Type B pancreatic cell (in vitro differentiated cells): ENCODE data around the gene RNF217. TPM values are rescaled to one million over a fixed set of nuclear protein-coding genes. Genes with fewer than 3 reads are reported as not detected.
"Not testable (repeated sequence)": the region's sequence is repeated elsewhere in the genome, so short reads cannot be mapped to it uniquely, and the experiment has no call there.

Experiments
- DNase-seq: peaks from one replicate; pipeline ENCODE4 v3.0.0; 2021; ENCODE audit warnings: mixed read lengths; ENCODE audit not compliant: unreplicated experiment; ENCODE audit errors: extremely low spot score
- H3K27ac Mint-ChIP-seq: 2 replicates; pipeline ENCODE4 v1.8.0; 2021; ENCODE audit warnings: mild to moderate bottlenecking, mixed read lengths
- H3K27me3 Mint-ChIP-seq: 2 replicates; pipeline ENCODE4 v1.8.0; 2021; ENCODE audit warnings: mixed read lengths
- H3K36me3 Mint-ChIP-seq: 2 replicates; pipeline ENCODE4 v1.8.0; 2021; ENCODE audit warnings: mixed read lengths
- H3K4me1 Mint-ChIP-seq: one replicate; pipeline ENCODE4 v1.8.0; 2021; ENCODE audit warnings: mixed read lengths; ENCODE audit not compliant: unreplicated experiment
- H3K4me3 Mint-ChIP-seq: 2 replicates; pipeline ENCODE4 v1.8.0; 2021; ENCODE audit warnings: mild to moderate bottlenecking, mixed read lengths
- H3K9me3 Mint-ChIP-seq: 2 replicates; pipeline ENCODE4 v1.8.0; 2021; ENCODE audit warnings: mixed read lengths
- CTCF ChIP-seq: fragments of 200-600 bp; sonication (generic); conservative IDR thresholded peaks from 2 replicates; pipeline ENCODE4 v1.5.0; 2021; ENCODE audit warnings: antibody characterized with exemption, mild to moderate bottlenecking
- total RNA-seq: library from RNA; stranded (reverse); gene quantifications from 2 replicates; pipeline ENCODE4 v1.2.1, GENCODE V29; 2021; ENCODE audit warnings: low replicate concordance

RNF217 gene
- total RNA-seq, 1 donor from 2014 or later, result 22.1 TPM

DNA sequence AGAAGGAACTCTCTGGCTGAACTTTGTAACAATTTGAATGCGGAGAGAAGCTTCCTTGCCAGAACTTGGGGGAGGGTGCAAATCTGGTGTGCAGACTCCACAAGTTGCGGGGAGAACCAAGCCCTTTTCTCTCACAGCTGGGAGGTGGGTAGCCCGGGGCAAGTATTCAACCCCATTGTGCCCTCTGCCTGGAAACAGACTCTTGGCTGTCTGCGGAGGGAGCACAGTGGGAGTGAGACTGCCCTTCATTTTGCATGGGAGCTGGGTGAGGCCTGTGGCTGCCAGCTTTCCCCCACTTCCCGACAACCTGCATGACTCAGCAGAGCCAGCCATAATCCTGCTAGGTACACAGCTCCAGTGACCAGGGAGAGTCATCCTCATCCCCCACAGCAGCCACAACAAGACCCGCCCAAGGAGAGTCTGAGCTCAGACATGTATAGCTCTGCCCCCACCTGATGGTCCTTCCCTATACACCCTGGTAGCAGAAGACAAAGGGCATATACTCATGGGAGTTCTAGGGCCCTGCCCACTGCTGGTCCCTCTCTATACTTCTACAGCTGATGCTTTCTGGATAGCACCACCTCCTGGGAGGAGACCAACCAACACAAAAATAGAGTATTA, 161.9 kb downstream of the RNF217 start:
- Mint-ChIP-seq H3K27ac (no peak overlapping the region), H3K4me1 (peaks cover 8% of the 10 kb centered on the region), H3K9me3 (peaks cover 13% of the 10 kb centered on the region), H3K27me3 (no peaks in the 10 kb centered on the region), H3K4me3 (no peak overlapping the region), H3K36me3 (no peaks in the 10 kb centered on the region)
- TF ChIP-seq CTCF, result no peak
- DNase-seq, result no peak

GRCh38 chr6:125125856-125126255, 163.6 kb downstream of the RNF217 start:
- H3K4me1 Mint-ChIP-seq, H3K4me3 Mint-ChIP-seq, DNase-seq, H3K27me3 Mint-ChIP-seq, H3K36me3 Mint-ChIP-seq, H3K27ac Mint-ChIP-seq: not testable (repeated sequence)
- H3K9me3 Mint-ChIP-seq, result peaks cover 13% of the 10 kb centered on the region

GRCh38 chr6:125129354-125129753, 167.1 kb downstream of the RNF217 start:
- Mint-ChIP-seq H3K9me3 (peaks cover 13% of the 10 kb centered on the region), H3K36me3 (no peaks in the 10 kb centered on the region), H3K27ac (no peak overlapping the region), H3K27me3 (no peaks in the 10 kb centered on the region), H3K4me3 (no peak overlapping the region), H3K4me1 (no peaks in the 10 kb centered on the region)
- no peak for DNase-seq
- TF ChIP-seq CTCF, result no peak

GRCh38 chr6:125132058-125132457, 169.8 kb downstream of the RNF217 start:
- Mint-ChIP-seq H3K27ac (no peak overlapping the region), H3K27me3 (no peaks in the 10 kb centered on the region), H3K4me3 (no peak overlapping the region), H3K36me3 (no peaks in the 10 kb centered on the region), H3K4me1 (no peaks in the 10 kb centered on the region), H3K9me3 (peaks cover 6% of the 10 kb centered on the region)
- no peak for TF ChIP-seq CTCF
- no peak for DNase-seq

DNA sequence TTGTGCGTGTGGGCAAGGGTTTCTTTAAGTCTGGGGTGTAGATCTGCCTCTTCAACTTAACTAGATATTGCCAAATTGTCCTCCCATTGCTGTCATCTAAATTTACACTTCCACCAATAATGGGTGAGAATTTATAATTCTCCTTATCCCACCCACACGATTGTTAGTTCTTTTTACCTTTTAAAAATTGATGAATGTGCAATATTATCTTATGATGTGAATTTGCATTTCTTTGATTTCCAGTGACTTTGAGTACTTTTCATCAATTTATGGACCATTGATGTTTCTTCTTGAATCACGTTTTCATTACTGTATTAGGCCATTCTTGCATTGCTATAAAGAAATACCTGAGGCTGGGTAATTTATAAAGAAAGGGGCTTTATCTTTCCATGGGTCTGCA, 174.1 kb downstream of the RNF217 start:
- H3K4me1 Mint-ChIP-seq, result no peaks in the 10 kb centered on the region

DNA sequence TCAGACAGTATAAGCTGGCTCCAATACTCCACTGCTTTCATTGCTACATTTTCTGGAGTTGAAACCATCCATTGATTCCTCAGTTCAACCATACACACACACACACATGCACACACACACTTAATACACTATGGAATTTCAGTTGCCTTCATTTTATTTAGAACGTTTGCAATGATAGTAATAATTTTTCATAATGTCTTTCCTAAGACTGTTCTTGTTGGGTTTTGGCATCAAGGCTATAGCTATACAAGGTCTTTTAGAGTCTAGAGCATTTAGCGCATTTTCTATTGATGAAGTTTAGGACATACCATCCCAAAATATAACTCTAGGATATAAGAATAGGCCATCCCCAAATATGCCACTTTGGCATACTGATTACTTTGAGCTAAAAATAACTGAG, 175.8 kb downstream of the RNF217 start:
- Mint-ChIP-seq H3K9me3 (no peaks in the 10 kb centered on the region), H3K4me1 (no peaks in the 10 kb centered on the region), H3K36me3 (no peaks in the 10 kb centered on the region), H3K4me3 (no peak overlapping the region), H3K27me3 (peaks cover 3% of the 10 kb centered on the region), H3K27ac (no peak overlapping the region)
- no peak for DNase-seq
- no peak for TF ChIP-seq CTCF

More for the DNA sequence above, 174.1 kb downstream of the RNF217 start:
- no peak for TF ChIP-seq CTCF
- Mint-ChIP-seq H3K27me3 (no peaks in the 10 kb centered on the region), H3K27ac (no peak overlapping the region), H3K36me3 (no peaks in the 10 kb centered on the region), H3K4me3 (no peak overlapping the region), H3K9me3 (no peaks in the 10 kb centered on the region)
- DNase-seq, result no peak
